Measurements from ENCODE around the gene BIRC2.
A peak's percentile ranks its signal among the peaks of the same experiment; 100 is the strongest.
"Not testable (repeated sequence)": the region's sequence is repeated elsewhere in the genome, so short reads cannot be mapped to it uniquely, and the experiment has no call there.

Gene BIRC2

DNA sequence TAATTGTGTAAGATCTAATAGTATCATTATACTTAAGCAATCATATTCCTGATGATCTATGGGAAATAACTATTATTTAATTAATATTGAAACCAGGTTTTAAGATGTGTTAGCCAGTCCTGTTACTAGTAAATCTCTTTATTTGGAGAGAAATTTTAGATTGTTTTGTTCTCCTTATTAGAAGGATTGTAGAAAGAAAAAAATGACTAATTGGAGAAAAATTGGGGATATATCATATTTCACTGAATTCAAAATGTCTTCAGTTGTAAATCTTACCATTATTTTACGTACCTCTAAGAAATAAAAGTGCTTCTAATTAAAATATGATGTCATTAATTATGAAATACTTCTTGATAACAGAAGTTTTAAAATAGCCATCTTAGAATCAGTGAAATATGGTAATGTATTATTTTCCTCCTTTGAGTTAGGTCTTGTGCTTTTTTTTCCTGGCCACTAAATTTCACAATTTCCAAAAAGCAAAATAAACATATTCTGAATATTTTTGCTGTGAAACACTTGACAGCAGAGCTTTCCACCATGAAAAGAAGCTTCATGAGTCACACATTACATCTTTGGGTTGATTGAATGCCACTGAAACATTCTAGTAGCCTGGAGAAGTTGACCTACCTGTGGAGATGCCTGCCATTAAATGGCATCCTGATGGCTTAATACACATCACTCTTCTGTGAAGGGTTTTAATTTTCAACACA lies 23.3 kb upstream of the BIRC2 start:
- DNase-seq, result no peak

DNA sequence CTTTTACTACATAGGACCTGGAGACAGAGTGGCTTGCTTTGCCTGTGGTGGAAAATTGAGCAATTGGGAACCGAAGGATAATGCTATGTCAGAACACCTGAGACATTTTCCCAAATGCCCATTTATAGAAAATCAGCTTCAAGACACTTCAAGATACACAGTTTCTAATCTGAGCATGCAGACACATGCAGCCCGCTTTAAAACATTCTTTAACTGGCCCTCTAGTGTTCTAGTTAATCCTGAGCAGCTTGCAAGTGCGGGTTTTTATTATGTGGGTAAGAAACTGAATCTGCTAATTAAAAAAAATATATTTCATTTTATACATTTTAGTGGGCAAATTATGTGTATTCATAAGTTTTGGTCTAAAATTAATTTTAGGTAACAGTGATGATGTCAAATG lies 21.9 kb upstream of the BIRC2 start:
- DNase-seq, result no peak

DNA sequence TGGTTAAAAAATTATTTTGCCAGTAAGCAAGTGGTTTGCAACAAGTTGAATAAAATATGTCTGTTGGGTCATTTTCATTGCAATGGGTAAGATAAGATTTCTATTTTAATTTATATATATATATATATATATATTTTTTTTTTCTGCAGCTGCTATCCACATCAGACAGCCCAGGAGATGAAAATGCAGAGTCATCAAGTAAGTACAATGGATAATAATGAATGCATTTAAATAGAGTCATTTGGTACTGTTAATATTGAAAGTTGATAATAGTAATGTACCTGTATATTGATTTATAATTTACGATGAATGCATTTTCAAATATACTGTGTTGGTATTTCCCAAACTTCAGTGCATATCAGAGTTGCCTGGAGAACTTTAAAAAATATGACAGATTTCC lies 18.3 kb upstream of the BIRC2 start:
- no peak for DNase-seq

DNA sequence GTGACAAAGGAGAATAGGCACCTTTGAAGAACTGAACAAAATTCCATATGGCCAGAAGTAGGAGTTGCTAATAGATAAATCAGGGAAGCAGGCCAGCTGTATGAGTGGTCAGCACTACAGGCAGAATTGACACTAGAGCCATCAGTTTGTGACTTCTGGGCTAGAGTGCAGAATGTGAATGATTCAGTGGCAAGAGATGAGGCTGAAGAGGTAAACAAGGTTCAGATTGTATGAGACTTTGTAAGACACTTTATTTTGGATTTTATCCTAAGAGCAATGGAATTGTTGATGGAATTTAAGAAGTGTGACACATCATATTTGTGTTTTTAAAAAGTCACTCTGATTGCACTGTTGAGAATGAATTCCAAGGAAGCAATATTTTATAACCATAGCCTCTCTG lies 16.8 kb upstream of the BIRC2 start:
- DNase-seq, result no peak

DNA sequence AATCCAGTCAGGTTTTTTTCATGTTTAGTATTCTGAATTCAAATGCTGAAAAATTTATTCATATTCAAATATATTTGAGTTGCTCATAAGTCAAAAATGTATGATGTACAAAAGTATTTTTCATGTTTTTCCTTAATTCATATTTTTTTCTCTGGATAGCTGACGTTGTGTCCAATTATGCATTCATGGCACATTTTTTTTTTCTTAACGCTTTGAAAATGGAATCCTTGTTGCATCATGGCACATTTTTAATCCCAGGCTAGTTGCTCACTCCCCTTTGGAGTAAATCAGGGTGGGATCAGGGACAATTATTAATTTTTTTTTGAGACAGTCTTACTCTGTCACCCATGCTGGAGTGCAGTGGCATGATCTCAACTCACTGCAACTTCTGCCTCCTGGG lies 15.7 kb upstream of the BIRC2 start:
- DNase-seq, result no peak

DNA sequence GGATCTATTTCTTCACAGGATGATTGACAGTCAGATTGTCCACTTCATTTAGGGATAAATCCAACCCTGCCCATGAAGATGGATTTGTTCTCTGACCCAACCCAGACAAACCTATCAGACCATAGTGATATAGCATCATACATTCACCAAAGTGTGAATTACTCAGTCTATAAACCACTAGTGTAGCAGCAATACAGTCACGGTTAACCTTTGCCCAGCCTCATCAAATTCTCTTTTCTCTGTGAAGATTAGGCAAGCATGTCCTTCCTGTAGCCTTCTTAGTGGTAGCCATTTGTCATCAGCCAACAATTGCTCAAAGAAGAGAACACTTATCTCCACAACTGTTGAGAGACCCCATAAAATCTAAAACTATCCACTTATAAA lies 14.4 kb upstream of the BIRC2 start:
- no peak for DNase-seq

DNA sequence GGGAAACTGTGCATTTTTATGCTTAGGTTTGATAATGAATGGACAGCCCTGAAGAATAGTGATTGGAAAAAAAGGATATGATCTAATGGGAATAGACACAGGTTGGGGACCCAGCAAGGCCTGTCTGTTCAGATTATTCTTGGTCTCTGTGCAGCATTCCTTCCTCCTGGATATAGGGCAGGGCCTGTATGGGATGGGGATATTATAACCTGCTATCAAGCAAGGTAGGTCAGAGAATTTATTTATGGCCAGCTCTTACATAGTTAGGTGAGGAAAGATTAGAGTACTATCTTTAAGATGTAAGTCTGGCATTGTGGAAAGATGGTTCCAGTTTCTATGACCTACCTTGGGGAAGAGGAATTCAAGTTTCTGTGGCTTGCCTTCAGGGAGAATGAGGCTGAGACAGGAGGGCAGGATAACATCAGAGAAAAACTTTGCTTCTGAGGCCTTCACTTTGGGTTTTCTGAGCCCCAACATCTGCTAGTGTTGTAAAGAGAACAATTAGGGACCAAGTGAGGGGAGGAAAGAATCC lies 8.5 kb upstream of the BIRC2 start:
- DNase-seq, result no peak

DNA sequence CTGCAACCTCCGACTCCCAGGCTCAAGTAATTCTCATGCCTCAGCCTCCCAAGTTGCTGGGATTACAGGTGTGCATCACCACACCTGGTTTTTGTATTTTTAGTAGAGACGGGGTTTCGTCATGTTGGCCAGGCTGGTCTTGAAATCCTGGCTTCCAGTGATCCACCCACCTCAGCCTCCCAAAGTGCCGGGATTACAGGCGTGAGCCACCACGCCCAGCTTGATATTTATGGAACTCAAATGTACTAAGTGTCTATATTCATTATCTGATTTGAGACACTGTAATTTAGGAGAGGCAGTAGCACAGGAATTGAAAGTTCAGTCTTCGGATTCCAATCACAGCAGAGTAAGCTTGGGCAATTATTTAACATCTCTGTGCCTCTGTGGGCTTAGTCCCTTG lies 5.7 kb upstream of the BIRC2 start:
- DNase-seq, result not testable (repeated sequence)

DNA sequence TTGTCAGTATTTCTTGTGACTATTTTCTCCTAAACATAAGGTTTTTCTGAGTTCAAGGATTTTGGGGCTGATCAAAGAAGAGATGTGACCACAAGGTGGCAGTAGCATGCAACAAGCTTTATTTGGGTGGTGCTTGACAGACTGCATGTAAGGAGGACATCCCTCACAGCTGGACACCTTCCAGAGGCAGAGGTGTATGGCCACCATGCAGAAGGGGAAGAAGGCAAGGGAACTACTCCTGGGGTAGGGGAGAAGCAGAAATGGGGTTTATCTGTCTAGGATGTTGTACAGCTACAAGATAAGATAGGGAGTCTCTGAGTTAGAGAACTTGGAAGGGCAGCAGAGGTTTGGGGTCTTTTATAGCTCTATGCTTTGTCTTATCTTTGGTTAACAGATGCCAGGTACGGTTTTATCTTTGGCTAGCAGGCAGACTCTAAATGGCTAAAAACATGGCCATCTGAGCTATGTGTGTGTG lies 5.1 kb upstream of the BIRC2 start:
- DNase-seq, result peak; percentile 75 to 85

DNA sequence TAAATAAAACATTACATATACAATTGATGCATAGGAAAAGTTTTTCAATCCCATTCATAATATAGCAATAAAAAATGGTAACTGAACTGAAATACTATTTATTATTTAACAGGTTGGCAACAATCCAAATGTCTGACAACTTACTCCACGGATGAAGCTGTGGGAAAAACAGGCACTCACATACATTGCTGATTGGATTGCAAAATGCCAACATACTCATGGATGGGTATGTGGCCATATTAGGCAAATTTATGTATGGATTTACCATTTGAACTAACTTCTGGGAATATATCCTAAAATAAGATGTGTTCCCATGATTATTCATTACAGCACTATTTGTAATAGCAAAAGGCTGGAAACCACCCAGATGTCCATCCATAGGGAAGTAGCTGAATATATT lies 3.2 kb upstream of the BIRC2 start:
- DNase-seq, result no peak

DNA sequence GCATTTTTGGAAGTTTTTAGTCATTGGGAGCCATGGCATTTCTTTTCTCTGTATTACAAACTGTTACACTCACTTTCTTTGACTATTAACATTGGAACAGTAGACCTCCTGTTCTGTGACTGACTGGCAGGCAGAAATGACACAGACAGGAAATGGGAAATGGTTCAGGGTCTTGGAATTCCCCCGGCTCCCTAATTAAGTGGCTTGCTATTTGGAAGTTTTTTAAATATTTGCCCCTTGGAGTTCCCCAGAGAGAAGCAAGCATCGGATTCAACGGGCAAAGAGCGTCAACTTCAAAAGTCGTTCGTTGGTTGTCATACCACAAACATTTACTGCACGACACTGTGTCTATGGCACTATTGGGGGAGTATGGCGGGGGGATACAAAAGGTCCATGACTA lies 1.1 kb upstream of the BIRC2 start:
- DNase-seq, result peak in 1 of 2 donors; percentile 54

DNA sequence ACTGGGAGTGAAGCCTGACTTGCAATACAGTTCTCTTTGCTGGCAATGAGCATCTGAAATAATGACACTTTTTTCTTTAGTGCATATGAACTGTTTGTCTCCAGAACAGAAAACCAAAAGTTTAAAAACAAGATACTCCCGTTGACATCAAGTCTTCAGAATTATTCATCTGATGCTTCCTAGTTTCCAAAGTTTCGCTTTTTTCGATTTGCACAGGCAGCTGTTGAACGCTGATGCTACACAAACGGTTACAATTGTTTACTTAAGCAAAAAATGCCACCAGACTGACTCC lies 612 bp upstream of the BIRC2 start:
- DNase-seq, result no peak

DNA sequence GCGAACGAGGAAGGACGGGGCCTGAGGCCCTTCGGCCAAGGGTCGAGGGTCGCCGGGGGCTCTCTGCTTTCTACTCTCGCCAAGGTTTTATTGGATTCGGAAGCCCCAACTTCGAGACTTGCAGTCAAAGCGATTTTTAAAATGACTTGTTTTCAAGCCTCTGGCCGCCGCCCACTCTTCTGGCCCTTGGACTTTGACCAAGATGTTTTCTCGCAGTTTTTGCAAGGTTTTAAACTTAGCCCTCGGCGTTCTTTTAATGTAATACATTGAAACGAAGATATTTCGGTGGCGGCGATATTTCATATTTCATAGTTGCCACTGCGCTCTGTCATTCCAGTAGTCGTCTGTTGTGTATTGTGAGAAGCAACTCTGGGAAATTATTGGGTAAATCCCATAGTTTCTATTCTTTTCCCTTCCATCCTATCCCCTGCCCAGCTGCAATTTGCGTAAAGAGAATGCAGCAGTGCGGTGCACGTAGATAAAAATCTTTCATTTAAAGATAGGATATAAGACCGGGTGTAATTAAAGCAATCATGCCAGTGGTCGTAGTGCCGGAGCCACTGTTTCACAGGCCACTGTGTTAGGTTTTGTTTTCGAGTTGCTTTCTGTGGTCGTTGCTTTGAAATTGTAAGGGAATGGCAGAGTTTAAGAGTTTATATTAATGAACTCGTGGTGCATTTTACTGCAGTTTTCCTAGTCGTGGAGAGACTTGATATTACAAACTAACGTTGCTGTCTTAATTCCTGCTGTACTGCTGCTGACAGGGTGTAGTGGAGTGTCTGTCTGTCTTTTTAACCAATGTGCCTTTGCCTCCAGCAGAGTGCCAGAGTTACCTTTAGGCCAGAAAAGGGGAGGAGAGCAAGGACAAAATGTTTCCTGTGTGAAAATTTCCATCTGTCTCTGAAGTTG lies 702 bp downstream of the BIRC2 start:
- DNase-seq, result peak; percentile 27 to 62

DNA sequence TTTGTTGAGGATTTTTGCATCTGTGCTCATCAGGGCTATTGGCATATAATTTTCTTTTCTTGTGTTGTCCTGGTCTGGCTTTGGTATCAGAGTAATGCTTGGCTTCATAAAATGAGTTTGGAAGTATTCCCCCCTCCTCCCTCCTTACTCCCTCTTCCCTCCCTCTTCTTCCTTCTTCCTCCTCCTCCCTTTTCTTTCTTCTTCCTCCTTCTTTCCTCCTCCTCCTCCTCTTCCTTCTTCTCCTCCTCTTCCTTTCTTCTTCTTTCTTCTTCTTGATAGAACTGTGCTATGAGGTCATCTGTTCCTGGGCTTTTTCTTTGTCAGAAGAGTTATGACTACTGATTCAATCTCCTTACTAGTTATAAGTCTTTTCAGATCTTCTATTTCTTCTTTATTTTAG lies 10.1 kb downstream of the BIRC2 start:
- DNase-seq, result no peak

DNA sequence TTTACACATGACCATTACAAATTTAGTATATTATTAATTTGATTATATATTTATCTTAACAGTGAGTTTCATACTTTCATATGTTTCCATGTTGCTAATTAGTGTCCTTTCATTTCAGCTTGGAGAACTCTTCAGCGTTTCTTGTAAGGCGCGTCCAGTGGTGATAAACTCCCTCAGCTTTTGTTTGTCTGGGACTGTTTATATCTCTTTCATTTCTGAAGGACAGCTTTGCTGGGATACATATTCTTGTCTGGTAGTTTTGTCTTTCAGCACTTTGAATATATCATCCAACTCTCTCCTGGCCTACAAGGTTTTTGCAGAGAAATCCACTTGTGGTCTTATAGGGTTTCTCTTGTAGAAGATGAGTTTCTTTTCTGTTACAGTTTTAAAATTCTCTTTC lies 12.4 kb downstream of the BIRC2 start:
- DNase-seq, result no peak

DNA sequence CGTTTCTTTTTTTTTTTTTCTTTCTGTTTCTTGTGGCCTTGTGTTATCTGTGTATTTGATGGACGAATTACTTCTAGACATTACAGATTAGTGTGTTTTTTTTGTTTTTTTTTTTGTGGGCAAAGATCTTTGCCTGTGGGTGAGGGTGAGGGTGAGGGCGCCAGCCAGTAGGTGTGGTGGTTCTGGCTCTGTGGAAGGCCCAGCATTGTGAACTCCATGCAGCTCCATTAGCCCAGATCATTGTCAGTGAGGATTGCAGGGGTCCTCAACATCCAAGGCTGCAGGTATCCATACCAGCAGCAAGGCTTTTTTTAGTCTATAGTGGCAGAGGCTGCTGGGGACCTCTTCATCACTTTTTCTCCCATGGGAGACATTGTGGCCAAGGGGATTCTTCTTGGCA lies 13.7 kb downstream of the BIRC2 start:
- DNase-seq, result peak in 1 of 2 donors; percentile 39

DNA sequence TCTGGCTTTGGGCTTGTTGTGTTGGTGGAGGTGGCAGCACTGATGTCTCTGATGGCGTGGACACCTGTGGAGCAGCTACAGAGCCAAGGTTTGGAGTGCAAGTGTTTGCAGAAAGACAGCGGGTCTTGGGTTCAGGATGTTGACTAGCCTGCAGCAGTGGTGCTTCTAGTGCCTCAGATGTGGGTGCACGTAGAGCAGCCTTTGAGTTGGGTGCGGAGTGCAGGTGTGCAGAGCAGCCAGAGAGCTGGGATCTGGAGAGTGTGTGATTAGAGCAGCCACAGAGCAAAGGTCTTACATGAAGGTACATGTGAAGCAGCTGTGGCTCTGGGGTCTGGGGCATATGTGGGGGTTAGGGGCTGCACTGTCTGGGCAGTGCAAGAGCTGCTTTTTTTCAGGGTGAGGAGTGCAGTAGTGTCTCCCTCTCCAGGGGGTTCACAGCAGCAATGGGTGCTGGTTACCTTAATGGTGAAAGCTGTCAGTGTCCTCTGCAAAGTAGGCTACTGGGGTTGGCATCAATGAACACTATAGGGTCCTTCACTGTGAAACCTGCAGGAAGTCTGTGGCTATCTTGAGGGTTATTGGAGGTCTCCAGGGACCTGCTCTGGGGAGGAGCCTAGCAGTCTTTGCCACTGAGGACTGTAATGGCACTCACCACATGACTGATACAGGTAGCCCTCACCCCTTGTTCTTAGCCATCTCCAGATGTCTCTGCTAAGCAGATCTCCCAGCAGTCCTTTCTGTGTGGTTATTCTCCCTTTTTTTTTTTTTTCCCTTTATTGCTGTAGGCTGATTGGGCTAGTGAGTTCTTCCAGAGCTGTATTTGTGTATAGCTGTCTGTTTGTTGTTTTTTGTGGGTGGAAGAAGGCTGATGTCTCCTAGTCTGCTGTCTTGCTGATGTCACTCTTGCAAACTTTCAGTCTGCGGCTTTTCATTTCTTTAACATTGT lies 14.3 kb downstream of the BIRC2 start:
- DNase-seq, result peak; percentile 41 to 53

DNA sequence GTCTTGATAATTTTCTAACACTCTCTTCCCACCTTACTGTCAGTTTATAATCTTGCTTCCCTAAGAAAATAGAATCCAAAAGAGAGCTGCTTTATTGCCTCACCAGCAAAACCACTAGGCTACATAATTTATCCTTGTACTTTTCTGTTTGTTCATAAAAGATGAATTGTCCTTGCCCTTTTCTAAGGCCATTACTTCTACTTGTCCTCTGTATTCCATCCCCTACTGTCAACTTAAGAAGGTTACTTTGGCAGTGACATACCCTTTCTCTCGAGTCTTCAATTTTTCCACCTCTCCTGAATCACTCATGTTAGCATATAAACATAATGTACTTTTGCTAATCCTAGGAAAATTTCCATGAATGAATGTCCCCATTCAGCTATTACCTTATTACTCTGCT lies 18.0 kb downstream of the BIRC2 start:
- no peak for DNase-seq

DNA sequence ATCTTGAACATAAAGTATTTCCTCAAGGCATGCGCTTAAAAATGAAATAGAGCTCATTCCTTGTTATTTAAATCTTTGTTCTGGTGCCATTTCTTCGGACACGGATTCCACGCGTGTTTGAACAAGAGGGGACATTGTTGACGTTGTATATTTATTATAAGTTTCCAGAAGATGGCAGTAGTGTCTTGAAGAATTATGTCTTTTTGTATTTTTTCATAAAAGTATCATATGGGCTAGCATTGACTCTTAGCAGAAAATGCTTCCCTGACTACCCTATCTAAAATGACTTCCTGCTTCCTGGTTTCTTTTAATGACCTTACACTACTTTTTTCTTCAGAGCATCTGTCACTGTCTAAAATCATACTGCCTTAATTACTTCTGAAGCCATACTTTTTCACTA lies 20.4 kb downstream of the BIRC2 start:
- DNase-seq, result peak in 1 of 2 donors; percentile 54

DNA sequence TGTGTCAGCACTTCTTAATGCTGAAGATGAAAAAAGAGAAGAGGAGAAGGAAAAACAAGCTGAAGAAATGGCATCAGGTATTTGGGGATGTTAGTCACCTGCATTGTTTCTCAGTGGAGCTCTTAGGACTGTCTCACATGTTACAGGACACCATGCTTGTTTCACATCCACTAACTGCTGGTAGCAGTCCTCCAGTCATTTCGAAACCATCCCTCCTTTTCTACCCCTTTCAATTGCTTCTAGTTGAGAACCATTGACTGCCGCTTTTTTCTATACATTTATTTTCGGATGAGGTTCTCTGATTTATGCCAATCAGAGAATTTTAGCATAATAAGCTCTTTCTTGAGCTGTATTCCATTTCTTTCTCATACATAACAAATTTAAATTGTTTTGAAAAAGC lies 21.5 kb downstream of the BIRC2 start:
- no peak for DNase-seq

DNA sequence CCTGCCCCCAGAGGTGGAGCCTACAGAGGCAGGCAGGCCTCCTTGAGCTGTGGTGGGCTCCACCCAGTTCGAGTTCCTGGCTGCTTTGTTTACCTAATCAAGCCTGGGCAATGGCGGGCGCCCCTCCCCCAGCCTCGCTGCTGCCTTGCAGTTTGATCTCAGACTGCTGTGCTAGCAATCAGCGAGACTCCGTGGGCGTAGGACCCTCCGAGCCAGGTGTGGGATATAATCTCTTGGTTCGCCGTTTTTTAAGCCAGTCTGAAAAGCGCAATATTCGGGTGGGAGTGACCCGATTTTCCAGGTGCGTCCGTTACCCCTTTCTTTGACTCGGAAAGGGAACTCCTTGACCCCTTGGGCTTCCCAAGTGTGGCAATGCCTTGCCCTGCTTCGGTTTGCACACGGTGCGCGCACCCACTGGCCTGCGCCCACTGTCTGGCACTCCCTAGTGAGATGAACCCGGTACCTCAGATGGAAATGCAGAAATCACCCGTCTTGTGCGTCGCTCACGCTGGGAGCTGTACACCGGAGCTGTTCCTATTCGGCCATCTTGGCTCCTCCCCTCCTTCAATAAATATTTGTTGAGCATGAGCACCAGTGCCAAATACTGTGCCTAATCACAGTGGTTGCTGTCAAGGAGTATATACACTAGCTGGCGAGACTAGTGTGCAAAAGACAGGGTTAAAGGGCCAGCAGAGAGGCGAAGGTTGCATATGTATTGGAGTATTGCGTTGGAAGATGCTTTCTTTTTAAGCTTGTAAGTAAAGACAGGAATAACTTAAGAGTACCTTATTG lies 27.8 kb downstream of the BIRC2 start:
- DNase-seq, result not testable (repeated sequence)

DNA sequence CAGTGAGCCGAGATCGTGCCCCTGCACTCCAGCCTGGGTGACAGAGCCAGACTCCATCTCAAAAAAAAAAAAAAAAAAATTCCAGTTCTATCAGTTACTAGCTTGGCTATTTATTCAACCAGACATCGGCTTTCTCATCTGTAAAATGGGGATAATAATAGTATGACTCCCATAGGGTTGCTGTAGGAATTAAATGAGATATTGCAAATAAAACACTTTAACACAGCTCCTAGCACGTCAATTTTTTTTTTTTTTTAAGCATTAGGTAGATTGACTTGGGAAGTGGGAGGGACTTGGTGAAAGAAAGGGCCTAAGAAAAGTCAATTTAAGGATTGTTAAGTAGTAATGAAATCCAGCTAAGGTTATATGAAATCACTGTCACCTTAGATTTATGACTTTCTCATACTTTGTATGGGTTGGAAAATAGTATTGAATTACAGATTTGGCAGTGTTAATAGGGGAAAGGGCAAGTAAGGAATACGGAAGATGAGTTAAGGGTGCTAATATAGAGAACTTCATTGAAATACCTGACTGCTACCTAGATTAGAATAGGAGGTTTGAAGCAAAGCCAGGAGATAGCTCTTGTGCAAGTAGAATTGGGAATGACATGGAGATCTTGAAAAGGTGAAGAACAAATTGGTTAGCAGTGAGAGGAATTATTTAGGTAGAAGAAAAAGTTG lies 28.8 kb downstream of the BIRC2 start:
- no peak for DNase-seq
